ENCODE data around the gene HOXA2.

The HOXA2 gene

DNA sequence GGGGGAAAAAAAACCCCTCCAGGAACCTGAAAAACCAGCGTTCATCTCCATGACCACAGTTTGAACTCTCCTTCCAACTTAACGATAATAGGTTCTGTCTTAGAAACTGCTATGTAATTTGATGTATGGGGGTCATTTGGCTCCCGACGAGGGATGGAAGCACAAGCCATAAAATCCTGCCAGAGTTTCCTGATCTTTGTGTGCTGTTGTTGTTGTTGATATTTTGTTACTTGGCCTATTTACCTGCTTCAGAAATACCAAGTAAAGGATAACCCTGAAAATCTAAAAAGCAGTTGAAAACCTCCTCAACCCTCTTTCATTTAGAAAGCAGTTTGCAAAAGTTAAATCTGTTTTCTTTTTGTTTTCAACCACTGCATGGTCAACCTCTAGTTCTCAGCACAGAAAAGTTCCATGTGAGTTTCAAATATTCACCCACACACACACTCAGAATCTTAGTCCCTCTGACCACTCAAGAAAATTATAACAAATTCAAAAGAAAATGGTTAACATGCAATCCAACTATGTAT, 9.3 kb upstream of the HOXA2 start:
- DNase-seq, result peak; percentile 60

DNA sequence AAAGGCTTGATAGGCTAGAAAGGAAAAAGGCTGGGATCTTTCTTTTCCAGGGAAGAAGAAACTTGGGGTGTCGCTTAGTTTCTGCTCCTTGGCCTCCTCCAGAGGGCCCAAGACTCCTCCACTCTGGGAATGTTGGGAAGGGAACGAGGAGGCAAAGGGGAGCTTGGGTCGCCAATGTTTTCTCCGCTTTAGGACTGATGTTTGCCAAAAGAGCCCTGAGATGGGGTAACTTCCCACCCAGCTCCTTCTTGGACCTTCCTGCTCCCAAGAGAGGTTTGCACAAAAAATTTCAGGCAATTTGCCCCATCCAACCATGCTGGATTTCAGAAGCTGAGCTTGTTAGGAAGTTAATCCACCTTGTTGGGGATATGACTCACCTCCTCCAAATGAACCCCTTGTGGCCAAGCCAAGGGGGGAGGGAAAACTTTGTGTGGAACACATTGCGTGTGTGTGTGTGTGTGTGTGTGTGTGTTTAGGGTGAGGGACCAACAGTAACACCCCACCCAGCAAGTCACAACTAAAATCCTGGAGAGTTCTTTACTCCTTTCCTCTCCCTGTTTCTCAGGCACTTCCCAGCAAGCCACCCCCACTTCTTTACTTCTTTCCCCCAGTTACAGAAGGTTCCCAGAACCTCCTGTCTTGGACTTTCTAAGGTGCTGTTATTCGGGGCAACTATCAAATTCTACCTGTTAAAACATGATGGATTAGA, 8.7 kb upstream of the HOXA2 start:
- peak; percentile 67 for DNase-seq

DNA sequence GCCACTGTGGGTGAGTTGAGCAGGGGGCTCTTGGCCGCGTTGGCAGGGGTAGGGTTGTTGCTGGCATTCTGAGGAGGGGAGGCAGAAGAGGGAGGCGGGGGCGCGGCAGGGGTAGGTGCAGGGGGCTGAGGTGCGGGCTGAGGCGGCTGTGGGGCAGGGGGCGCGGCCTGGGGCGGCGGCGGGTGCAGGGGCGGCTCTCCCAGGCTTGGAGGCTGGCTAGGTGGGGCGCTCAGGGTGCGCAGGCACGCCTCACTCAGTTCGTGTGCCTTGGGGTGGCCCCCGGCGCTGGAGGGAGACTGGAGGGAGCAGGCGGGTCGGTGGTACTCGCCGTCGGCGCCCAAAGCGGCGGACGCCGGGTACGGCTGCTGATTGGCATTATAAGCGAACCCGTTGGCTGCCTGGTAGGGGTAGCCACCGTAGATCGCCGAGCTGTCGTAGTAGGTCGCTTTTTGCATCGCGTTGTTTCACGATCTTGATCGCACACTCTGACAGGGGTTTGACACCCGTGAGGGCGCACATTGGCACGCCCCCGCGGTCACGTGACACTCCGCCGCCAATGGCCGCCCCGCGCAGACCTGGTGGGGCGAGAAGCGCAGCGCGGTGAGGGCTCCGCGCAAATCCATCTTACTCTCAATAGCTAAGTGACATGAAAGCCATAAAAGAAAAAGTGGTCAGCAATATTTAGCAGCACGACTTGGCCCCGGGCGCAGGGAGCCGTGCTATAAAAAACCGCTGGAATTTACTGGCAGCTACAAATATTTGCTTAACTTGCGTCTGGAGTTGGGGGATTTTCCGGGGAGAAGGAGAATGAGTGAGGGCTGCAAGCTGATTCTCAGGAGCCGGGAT, 7.9 kb upstream of the HOXA2 start:
- DNase-seq, result peak; percentile 91

- DNase-seq, result no peak
Observed at GRCh38 chr7:27109466-27110185, 7.1 kb upstream of the HOXA2 start.

DNA sequence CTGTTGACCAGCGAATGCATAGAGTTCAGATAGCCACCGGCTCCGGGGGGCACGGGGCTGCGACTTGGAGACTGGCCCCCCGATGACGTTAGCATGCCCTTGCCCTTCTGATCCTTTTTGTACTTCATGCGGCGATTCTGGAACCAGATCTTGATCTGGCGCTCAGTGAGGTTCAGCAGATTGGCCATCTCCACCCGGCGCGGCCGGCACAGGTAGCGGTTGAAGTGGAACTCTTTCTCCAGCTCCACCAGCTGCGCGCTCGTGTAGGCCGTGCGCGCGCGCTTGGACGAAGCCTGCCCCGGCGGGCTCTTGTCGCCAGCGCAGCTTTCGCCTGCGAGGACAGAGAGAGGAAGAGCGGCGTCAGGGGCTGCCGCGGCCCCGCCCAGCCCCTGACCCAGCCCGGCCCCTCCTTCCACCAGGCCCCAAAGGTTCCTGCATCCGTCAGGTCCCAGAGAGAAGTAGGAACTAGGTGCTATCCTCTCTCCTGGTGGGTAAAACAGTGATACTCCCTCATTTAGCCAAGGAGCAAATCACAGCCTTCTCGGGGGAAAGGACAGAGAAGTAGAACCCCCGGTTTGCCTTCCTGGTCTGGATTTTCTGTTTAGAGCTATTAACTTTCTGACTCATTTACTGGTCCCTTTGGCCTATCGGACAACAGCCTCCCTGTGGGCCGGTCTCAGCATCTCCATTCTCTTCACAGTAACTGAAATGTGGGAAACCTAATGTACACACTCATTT, 6.1 kb upstream of the HOXA2 start:
- DNase-seq, result peak; percentile 80

GRCh38 chr7:27107391-27108381, 5.2 kb upstream of the HOXA2 start:
- peak; percentile 76 for DNase-seq

DNA sequence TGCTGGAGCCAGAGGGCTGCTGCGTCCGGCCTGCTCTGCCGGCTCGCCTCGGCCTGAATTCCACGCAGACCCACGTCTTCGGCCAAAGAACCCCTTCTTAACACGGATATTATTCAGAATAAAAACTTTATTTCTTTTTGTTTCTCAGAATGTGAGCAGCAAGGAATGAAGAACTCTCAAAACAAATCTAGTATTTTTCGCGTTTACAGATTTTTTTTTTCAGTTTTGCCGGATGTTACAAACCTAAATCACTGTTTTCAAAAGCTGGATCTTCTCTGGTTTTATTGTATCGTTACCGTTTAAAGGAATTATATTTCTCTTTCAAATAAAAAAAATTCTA, 4.4 kb upstream of the HOXA2 start:
- DNase-seq, result no peak

DNA sequence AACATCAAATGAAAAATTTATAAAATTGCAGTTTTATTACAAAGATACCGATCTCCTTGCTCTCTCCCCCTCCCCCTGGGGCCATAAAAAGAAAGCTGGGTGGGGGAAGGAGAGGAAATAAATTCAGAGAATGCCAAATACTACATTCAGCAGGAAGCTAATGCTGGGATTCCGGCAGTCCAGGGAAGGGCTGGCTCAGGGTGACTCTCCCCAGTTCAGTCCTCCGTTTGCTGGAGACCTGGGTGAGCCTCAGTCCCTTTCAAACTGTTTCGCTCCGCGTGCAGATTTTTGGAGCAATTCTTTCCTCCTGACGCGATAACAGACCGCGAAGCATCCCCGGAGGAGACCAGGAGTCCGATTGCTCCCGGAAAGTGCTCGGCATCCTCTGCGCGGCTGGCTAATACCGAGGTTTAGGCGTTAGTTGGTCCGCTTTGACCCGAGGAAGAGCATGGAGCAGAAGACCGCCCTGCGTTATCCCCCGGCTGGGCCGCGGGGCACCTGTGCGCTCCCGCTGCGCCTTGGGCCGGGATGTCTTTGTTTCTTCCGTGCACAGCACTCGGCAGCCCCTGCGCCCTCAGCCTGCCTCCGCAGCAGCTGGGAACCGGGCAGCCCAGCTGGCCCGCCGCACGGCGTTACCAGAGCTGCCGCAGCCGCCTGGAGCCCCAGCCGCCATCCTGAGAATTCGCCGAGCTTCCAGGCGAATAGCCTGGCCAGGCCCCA, 3.9 kb upstream of the HOXA2 start:
- peak; percentile 88 for DNase-seq

DNA sequence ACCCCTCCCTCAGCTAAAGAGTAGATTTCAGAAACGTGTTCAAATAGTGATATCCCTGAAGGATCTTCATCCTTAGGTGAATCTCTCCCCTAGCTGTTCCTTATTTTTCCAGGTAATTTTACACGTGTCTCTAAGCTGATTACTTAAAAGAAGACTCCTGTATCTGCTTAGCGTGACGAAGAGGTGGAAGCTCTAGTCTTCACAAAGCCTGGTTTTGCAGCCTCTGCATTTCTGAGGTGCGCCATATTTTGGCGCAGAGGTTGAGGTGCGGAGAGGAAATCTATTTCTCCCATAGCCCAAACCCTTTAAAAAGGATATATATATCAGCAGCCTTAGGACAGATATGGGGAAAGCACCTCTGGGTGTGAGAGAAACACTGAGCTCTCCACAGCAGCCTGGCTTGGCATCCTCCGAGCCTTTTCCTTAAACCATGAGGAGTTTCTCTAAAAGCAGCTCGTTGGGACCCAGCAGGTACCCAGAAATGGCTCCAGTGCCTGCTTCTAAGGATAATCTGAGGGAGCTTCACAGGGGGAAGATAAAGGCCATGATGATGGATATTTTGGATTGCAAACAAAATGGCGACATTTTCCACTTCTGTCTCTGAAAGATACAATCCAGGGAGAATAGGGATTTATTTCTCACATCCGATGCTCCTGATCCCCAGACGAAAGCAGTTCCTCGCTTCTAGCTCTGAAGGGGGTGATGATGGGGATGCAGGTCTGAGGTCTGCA, 3.0 kb upstream of the HOXA2 start:
- DNase-seq, result peak; percentile 64

- peak; percentile 81 for DNase-seq
Observed at GRCh38 chr7:27104341-27105058, 2.0 kb upstream of the HOXA2 start.

DNA sequence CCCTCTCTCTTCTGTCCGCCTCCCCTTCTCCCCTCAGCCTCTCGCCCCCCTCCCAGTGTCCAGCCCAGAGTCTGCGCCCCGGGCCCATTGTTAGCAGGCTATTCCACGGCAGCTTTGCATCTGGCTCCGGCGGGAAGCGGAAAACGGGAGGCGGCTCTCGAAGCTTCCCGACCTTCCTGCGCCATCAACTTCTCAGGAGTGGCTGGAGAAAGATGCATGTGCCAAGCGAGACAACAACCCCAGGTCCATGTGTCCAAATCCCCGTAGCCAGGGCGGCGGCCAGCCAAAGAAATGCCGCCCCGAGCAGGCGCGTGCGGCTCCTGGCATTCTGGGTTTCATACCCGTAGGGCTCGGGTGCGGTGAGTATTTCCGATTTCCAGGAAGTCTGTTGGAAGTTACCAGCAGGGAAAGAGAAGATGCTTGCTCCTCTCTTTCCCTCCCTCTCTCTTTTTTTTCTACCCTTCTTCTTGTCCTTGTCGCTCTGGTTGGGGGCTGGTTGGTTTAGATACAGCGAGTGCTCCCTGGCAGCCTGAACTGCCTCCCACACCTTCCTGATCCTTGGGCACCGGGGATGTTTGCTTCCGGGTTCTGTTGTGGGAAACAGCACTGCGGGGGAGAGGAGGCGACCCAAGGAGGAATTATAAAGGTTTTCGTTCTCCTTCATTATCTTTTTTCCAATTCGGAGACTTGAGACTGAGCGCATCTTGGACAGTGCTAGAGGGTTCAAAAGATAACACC, 1.2 kb upstream of the HOXA2 start:
- DNase-seq, result peak; percentile 87

- peak; percentile 87 for DNase-seq
Observed at GRCh38 chr7:27101957-27102580, 414 bp downstream of the HOXA2 start.

GRCh38 chr7:27101171-27101956, 1.1 kb downstream of the HOXA2 start:
- peak; percentile 87 for DNase-seq

DNA sequence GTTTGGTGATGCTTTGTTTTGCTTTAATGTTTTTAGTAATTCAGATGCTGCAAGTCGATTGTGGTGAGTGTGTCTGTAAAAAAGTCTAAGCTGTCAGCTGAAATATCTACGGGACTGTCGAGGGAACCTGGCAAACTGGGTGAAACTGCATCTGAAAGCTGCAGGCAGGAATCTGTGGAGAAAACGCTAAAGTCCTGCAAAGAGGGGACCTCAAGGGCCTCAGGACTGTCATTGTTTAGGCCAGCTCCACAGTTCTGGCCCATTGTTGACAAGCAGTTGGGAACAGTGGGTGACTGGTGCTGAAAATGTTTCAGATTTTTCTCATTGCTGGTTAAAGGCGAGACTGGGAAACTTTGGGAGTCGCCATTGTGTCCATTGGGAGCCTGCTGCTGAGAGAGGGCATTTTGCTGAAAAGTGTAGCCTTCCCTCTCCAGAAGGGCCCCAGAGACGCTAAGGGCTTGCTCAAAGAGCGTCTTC, 1.8 kb downstream of the HOXA2 start:
- DNase-seq, result no peak

DNA sequence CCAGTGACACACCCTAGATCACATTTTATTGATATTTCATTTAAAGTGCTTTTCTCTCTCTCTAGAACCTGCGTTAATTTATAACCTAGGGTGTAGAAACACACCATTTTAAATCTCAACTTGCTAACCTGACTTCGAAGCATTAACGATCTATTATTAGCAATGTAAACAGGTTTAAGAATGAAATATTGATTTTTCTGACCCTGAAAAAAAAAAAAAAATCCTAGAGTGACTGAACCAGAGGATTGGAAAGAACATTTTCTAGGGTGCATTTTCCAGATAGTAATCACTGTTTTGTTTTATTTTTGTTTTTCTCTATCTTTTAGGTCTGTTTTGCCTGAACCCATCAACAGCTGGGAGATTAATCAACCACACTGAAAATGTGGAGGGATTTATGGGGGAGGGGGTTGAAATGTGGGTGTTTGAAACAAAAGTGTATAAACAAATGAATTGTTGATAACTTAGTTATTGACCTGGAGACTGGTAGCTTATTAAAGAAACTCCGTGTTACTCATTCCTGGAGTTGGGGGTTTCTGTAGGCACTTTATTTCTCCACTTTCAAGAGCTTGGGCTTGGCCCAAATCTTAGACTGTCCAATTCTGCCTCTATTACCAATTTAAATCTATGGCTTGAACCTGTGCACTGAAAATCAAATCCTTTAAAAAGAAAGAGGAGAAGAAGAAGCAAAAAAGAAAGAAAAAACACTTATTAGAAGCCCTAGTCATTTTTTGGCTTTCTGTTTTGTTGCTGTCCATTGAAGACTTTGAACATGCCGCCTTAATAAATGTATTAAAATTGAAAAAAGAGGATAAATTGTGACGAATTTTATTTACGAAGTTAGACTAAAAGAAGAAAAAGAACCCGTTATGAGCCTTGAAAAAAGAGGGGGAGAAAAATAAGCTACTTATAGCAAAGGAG, 2.8 kb downstream of the HOXA2 start:
- DNase-seq, result peak; percentile 47

Data from right kidney (tissue), 1 donor.